Pancreas (tissue), 10 donors: ENCODE measurements around the gene PCDH15. TPM values are rescaled to one million over a fixed set of nuclear protein-coding genes. Genes with fewer than 3 reads are reported as not detected.
"Not testable (repeated sequence)": the region's sequence is repeated elsewhere in the genome, so short reads cannot be mapped to it uniquely, and the experiment has no call there.

Experiments used
- ATAC-seq, 4 donors: fragments of 200-7000 bp; cut with Tn5 transposase; one replicate each; pipeline versions ENCODE4 v1.8.0 to v1.9.1; 2020; ENCODE audit warnings: mild to moderate bottlenecking in 4 of 4, moderate library complexity in 4 of 4
- DNase-seq, 6 donors: peaks; one replicate each; pipeline ENCODE4 v3.0.0-alpha.2; 2020
- FAIRE-seq: peaks from 2 replicates; lab custom pipeline; 2012; peaks lifted over from hg19 to GRCh38; lab: Jason Lieb, UNC
- H3K27ac ChIP-seq, 4 donors: fragments of 200-600 bp; sonication (generic); 1 replicate in 3 of 4; 2 replicates in 1 of 4; pipeline versions ENCODE4 v1.5.0 to v1.8.0; 2020
- H3K27me3 ChIP-seq, 4 donors: fragments of 200-600 bp; one replicate each; pipeline ENCODE4 v1.8.0; 2021
- H3K36me3 ChIP-seq, 3 donors: fragments of 200-600 bp; sonication (generic) in 1 of 3; one replicate each; pipeline versions ENCODE4 v1.5.0 to v1.8.0; 2020 to 2021
- H3K4me1 ChIP-seq, 3 donors: fragments of 200-600 bp; one replicate each; pipeline ENCODE4 v1.8.0; 2021
- H3K4me3 ChIP-seq, 4 donors: fragments of 200-600 bp; sonication (generic) in 2 of 4; one replicate each; pipeline versions ENCODE4 v1.5.0 to v1.8.0; 2020 to 2021
- H3K9me3 ChIP-seq, 4 donors: fragments of 200-600 bp; one replicate each; pipeline ENCODE4 v1.8.0; 2021
- CTCF ChIP-seq, 4 donors: fragments of 200-600 bp; sonication (generic) in 3 of 4; IDR thresholded peaks; one replicate each; pipeline versions ENCODE4 v1.5.0 to v1.8.0; 2021; ENCODE audit warnings: antibody characterized with exemption in 4 of 4
- WGBS, 2 donors: extraction: QIAGEN DNeasy Blood & Tissue Kit; methylation state at CpG; one replicate each; pipeline ENCODE4 v1.1.7; 2013; 5-methylcytosine and 5-hydroxymethylcytosine counted together
- intact Hi-C, 3 donors: fragments of 100-400 bp; cut with DNase I; formaldehyde crosslinking; loops; one replicate each; pipeline versions ENCODE4 v1.11.1 to v1.14.2; 2022
- polyA plus RNA-seq, 2 donors: library from polyadenylated mRNA; stranded (reverse); fragments of 200-250 nt; gene quantifications; one replicate each; pipeline ENCODE4 v1.2.3, GENCODE V29; 2013
- total RNA-seq, 6 donors: library from RNA; stranded (reverse); fragmentation: NEBNext Ultra II Directional in 4 of 6; extraction: Animal tissue kit (Norgen Biotek cat#: 25700) in 4 of 6; gene quantifications; one replicate each; pipeline versions ENCODE4 v1.2.1 to v1.2.4, GENCODE V29; 2021 to 2023
- donor health status: healthy with polysubstance abuse.
- donor health status: DM: no; HTN: no; CAD: no; lungs with moderate emphysema.
- donor health status: DM: no; HTN: no; CAD: no.
- donor health status: control.
- donor health status: control.
- donor health status: Bipolar disorder and iron deficiency.
- donor health status: DM: yes; HTN: yes; CAD: no.
- donor health status: DM: no; HTN: no; CAD: no.
- donor health status: DM: no; HTN: no; CAD: no.
- donor health status: DM: yes; HTN: yes; CAD: no.

PCDH15 gene
- total and polyA plus RNA-seq, 8 donors: 0.31 TPM; not detected in 7

GRCh38 chr10:54396031-54396430 is 405.0 kb downstream of the PCDH15 start:
- Histone ChIP-seq H3K36me3 (no peaks in the 10 kb centered on the region), H3K4me1 (no peaks in the 10 kb centered on the region), H3K9me3 (no peaks in the 10 kb centered on the region), H3K27ac (no peak overlapping the region), H3K27me3 (no peaks in the 10 kb centered on the region), H3K4me3 (no peak overlapping the region)
- intact Hi-C loops: no loop called here
- 46 to 56% methylated on average over 6 of the region's 6 CpGs for WGBS, 2 donors
- ATAC-seq (no peak), DNase-seq (no peak), FAIRE-seq (no peak)
- no peak for TF ChIP-seq CTCF (IDR thresholded peaks at IDR 0.05)

- H3K36me3 ChIP-seq, H3K4me3 ChIP-seq, ATAC-seq, intact Hi-C loops, H3K27ac ChIP-seq, DNase-seq, H3K9me3 ChIP-seq, H3K27me3 ChIP-seq, H3K4me1 ChIP-seq, FAIRE-seq: not testable (repeated sequence)
- WGBS, 2 donors: 58 to 66% methylated on average over 6 of the region's 6 CpGs
Observed at GRCh38 chr10:54394598-54394997, 406.4 kb downstream of the PCDH15 start.

- FAIRE-seq: no peak
Observed at GRCh38 chr10:54372179-54372578, 428.9 kb downstream of the PCDH15 start.

GRCh38 chr10:54368984-54369383 is 432.0 kb downstream of the PCDH15 start:
- WGBS, 2 donors: 65 to 75% methylated on average over 3 of the region's 3 CpGs
- Histone ChIP-seq H3K36me3 (no peaks in the 10 kb centered on the region), H3K4me3 (no peak overlapping the region), H3K9me3 (no peaks in the 10 kb centered on the region), H3K27me3 (no peaks in the 10 kb centered on the region), H3K27ac (no peak overlapping the region), H3K4me1 (no peaks in the 10 kb centered on the region)
- TF ChIP-seq CTCF (IDR thresholded peaks at IDR 0.05): no peak
- FAIRE-seq: no peak
- no peak for ATAC-seq
- no peak for DNase-seq
- intact Hi-C loops: no loop called here

More at GRCh38 chr10:54372179-54372578, 428.9 kb downstream of the PCDH15 start:
- ATAC-seq (no peak), DNase-seq (no peak)
- H3K36me3 ChIP-seq: no peaks in the 10 kb centered on the region
- H3K4me1 ChIP-seq: no peaks in the 10 kb centered on the region
- no peak for TF ChIP-seq CTCF (IDR thresholded peaks at IDR 0.05)
- no peak overlapping the region for H3K4me3 ChIP-seq
- WGBS, 2 donors: 14 to 20% methylated on average over 1 of the region's 1 CpG
- no peaks in the 10 kb centered on the region for H3K27me3 ChIP-seq
- H3K27ac ChIP-seq: no peak overlapping the region
- no peaks in the 10 kb centered on the region for H3K9me3 ChIP-seq
- intact Hi-C loops: no loop called here

- no peaks in the 10 kb centered on the region for H3K4me1 ChIP-seq
- no peaks in the 10 kb centered on the region for H3K36me3 ChIP-seq
- H3K9me3 ChIP-seq: no peaks in the 10 kb centered on the region
- ATAC-seq: no peak
- intact Hi-C loops: no loop called here
- H3K27ac ChIP-seq: no peak overlapping the region
- H3K27me3 ChIP-seq: no peaks in the 10 kb centered on the region
- DNase-seq: no peak
- H3K4me3 ChIP-seq: no peak overlapping the region
- WGBS, 2 donors: 27 to 33% methylated on average over 1 of the region's 1 CpG
- no peak for FAIRE-seq
- TF ChIP-seq CTCF (IDR thresholded peaks at IDR 0.05): no peak
Observed at GRCh38 chr10:54363390-54363789, 437.6 kb downstream of the PCDH15 start.
